ENCODE data around the gene TNFAIP8L1.

The TNFAIP8L1 gene

GRCh38 chr19:4682417-4683200, 43.3 kb downstream of the TNFAIP8L1 start:
- DNase-seq = no peak

DNA sequence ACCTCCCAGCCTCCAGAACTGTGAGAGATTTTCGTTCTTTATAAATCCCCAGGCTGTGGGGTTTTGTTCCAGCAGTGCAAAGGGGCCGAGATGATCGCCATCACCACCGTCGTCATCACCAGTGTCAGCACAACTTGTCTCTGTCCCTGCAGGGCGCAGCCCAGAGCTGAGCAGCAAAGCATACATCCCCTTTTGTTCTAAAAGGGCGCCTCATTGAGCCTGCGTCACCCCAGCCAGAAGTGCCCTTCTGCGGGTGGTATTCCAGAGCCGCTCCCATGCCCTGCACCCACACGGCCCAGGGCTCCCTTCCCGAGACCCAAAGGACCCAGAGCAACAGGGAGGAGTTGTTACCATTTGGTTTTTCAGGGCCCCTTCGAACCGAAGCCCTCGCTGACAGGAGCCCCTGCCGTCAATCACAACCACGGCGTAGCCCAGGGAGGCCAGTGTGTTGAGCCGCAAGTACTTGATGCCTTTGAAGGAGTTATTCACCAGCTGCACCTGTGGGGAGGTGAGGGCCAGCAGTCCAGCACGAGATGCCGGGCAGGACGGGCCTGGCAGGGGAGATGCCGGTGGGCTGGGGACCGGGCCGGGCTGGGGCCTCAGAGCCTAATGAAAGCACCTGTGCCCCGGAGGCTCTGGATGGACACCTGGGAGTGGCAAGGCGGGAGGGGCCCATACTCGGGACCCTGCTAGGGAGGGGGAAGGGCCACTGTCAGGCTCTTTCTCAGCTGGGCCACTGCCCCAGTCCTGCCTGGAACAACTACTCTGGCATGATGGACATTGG, 45.2 kb downstream of the TNFAIP8L1 start:
- no peak for DNase-seq

- DNase-seq = no peak
Measured at GRCh38 chr19:4686700-4687099, 47.4 kb downstream of the TNFAIP8L1 start.

GRCh38 chr19:4687396-4687795, 48.1 kb downstream of the TNFAIP8L1 start:
- no peak for DNase-seq

DNA sequence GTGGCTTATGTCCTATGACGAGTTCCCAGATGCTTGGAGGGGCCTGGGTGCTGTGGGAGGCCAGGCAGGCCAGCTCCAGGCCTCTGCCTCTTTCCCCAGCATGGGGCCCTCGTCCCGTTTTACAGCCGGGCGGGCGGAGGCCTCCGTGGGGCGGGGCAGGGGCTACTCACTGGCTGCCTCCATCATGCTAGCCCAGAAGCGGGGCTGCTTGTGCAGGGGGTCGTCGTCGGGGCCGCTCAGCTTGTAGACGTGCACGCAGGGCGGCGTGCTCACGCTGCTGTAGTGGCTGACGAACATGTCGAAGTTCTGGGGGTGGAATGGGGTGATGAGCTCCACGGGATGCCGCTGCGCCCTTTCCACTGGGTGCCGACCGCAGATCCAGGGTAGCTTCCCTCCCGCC, 49.3 kb downstream of the TNFAIP8L1 start:
- DNase-seq = no peak

DNA sequence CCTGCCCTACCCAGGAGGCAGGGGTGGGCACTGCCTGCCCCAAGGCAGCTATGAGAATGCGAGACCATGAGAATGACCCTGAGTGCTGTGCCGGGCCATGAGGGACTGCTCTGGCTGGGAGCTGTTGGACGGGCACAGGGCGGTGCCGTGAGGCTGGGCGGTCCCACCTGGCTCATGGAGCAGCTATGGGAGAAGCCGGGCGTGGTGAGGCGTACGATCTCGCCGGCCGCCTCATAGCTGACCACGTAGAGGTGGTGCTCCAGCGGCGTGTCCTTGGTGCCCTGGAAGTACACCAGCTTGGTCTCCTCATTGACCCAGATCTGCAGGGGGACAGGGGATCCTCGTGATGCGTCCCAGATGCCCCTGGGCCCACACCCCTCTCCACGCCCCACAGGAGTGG, 50.1 kb downstream of the TNFAIP8L1 start:
- DNase-seq = no peak

- no peak for DNase-seq
Measured at GRCh38 chr19:4690361-4690760, 51.0 kb downstream of the TNFAIP8L1 start.

GRCh38 chr19:4691373-4691772, 52.1 kb downstream of the TNFAIP8L1 start:
- no peak for DNase-seq

DNA sequence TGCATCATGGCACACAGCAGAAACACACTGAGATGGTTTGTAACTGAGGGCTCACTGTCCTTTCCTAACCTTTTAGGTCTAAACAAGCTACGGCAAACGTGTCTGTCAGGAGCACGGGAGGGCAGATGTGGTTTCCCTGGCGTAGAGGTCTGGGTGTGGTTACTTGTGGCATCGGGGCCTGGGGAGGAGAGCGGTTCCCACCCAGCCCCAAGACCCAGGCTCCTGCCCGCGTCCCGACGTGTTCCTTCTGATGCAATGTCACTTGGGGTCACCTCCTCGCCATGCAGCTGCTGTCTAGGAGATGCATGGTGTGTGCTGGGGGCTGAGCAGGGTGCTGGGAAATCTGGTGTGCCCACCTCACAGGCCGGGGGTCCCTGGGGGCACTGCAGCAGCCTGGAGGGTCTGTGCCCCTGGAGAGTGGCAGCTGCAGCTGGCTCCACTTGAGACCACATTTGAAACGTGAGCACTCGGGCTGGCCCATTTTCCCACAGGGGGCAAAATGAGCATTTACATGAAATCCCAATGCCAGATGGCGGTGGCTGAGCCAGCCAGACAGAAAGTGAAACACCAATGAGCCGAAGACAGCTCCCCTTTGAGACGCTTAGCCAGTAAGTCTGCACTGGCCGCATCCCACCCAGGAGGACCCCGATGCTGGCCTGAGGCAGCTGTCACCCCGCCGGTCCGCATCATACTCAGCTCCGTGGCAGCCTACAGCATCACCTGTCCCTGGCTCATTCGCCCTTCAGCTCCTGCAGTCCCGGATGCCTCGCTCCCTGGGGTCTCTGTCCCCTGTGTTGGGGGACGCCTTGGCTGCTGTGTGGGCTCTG, 53.1 kb downstream of the TNFAIP8L1 start:
- peak; percentile 85 for DNase-seq

- no peak for DNase-seq
Measured at GRCh38 chr19:4693078-4693350, 53.7 kb downstream of the TNFAIP8L1 start.

DNA sequence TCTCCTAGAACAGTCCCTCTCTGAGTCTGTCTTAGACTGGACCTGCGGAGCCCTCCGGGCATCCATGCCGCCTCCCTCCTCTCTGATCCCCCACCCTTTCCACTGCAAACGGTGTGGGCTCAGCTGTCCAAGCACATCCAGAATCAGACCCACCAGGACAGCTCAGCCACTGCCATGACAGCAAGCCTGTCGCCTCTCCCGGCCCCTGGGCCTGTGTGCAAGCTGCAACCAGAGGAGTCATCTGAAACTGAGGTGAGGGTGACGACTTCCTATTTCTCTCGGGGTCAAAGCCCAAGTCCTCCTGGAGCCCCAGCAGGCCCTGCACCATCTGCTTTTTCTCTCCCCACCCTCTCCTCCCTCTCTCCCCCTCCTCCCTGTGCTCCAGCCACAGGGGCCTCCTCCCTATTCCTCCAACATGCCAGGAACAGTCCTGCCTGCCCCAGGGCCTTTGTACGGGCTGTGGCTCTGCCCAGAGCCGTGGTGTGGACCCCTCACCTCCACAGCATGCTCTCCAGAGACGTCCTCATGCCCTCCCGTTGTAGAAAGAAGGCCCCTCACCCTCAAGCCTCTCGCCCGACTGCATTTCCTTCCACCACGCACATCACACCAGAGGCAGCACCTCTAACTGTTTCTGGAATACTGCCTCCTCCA, 54.3 kb downstream of the TNFAIP8L1 start:
- DNase-seq = no peak

GRCh38 chr19:4694211-4694987, 55.1 kb downstream of the TNFAIP8L1 start:
- DNase-seq = no peak

DNA sequence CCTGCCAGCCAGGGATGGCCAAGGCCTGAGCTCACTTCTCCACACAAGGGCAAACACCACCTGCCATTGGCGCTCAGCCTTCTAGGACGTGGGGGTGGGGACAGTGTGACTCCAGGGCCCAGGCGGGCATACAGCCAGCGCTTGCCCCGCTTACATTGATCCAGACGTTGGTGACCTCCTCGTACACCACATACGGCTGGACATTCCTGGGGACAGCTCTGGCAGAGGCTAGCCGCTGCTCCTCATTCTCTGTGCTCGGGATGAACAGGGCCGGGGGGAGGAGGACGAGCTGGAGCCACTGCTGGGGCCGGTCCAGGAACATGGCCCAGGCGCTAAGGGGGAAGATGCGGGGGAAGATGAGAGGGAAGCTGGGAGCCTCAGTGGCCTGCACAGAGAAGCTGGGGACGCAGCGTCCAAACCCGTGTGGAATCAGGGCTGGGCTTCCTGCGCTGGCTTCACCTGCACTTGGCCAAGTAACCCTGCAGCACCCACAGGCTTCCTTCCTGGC, 56.0 kb downstream of the TNFAIP8L1 start:
- no peak for DNase-seq

- DNase-seq = no peak
Measured at GRCh38 chr19:4697304-4697703, 58.0 kb downstream of the TNFAIP8L1 start.

GRCh38 chr19:4699826-4700692, 60.7 kb downstream of the TNFAIP8L1 start:
- no peak for DNase-seq

DNA sequence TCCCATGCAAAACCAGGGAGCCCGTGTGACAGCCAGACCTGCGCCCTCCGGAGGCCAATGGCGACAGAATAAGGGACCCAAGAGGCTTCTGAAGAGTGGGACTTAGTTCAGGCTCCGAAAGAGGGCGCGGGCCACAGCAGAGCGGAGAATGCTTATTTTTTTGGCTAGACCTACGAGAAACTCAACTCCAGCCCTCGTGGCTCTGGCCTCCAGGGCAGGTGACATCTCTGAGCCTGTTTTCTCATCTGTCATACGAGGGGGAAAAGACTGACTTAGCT, 61.3 kb downstream of the TNFAIP8L1 start:
- no peak for DNase-seq

- no peak for DNase-seq
Measured at GRCh38 chr19:4701557-4701956, 62.2 kb downstream of the TNFAIP8L1 start.

- DNase-seq = no peak
Measured at GRCh38 chr19:4702764-4703163, 63.4 kb downstream of the TNFAIP8L1 start.

- no peak for DNase-seq
Measured at GRCh38 chr19:4703671-4704316, 64.5 kb downstream of the TNFAIP8L1 start.

DNA sequence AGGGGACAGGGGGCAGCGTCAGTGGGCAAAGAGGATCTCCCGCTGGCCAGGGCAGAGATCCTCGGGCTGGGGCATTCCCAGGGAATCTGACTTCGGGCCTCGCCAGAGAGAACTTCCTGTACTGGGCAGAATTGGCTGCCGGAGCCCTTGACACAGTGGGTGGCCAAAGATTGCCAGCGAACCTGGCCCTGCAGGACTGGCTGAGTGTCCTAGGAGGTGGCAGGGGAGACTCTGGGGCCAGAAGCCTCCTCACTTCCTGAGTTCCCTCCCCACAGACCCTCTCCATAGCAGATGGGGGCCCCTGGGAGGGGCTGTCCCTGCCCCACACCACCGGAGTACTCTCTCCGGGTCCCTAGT, 65.0 kb downstream of the TNFAIP8L1 start:
- DNase-seq = no peak

Data from NCI-H524 treated with DMSO at 0.1 percent for 48 hours (cell line).